Stimulated activated CD4-positive, alpha-beta T cell treated with anti-CD3 and anti-CD28 coated beads, Interleukin-1b, Interleukin-23, amount 100 ng/mL, for 24 hours (primary cell): ENCODE results near the gene ORC3.
"Not testable (repeated sequence)": the region's sequence is repeated elsewhere in the genome, so short reads cannot be mapped to it uniquely, and the experiment has no call there.

Experiments
- DNase-seq, 4 experiments: peaks; one replicate each; pipeline ENCODE4 v3.0.0-alpha.2; 2020; ENCODE audit warnings: low read depth in 4 of 4, low spot score in 1 of 4

Gene ORC3

DNA sequence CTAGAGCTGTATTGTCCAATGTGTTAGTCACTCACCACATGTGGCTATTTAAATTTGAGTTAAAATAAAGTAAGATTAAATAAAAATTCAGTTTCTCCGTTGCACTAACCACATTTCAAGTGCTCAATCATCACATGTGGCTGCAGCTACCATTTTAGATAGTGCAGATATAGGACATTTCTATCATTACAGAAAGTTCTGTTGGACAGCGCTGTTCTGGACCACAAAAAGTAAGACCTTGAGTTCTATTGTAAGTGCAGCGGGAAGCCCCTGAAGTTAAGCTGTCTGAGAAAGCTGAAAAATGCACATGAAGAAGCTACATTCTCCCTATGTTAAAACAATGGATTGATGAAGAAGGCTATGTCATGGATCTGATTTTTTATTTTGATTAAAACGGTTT, 1.1 kb downstream of the ORC3 start:
- no peak for DNase-seq

GRCh38 chr6:87600576-87600975, 10.6 kb downstream of the ORC3 start:
- DNase-seq, result no peak

DNA sequence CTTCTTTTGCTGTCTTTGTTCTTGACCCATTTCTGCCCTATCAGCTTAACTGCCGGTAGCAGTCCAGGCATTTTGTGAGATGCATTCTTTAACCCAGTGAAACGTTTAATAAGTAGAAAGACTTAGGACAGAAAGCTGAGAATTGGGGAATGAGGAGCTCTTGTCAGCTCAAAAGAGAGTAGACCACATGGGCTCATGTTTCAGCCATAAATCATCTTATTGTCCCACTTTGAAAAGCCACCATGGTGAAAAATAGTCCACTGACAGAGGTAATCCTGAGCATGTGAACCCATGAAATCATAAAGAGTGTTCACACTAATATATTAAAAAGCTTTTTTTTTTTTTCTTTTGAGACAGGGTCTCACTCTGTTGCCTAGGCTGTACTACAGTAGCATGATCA, 16.3 kb downstream of the ORC3 start:
- no peak for DNase-seq

- no peak for DNase-seq
Observed at GRCh38 chr6:87608802-87609201, 18.9 kb downstream of the ORC3 start.

DNA sequence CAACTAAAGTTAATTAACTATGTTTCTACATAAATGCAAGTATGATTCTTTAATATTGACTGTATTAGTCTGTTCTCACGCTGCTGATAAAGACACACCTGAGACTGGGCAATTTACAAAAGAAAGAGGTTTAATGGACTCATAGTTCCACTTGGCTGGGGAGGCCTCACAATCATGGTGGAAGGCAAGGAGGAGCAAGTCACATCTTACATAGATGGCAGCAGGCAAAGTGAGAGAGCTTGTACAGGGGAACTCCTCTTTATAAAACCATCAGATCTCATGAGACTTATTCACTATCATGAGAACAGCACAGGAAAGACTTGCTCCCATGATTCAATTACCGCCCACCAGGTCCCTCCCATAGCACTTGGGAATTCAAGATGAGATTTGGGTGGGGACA, 23.1 kb downstream of the ORC3 start:
- not testable (repeated sequence) for DNase-seq

GRCh38 chr6:87617405-87617804, 27.5 kb downstream of the ORC3 start:
- no peak for DNase-seq

DNA sequence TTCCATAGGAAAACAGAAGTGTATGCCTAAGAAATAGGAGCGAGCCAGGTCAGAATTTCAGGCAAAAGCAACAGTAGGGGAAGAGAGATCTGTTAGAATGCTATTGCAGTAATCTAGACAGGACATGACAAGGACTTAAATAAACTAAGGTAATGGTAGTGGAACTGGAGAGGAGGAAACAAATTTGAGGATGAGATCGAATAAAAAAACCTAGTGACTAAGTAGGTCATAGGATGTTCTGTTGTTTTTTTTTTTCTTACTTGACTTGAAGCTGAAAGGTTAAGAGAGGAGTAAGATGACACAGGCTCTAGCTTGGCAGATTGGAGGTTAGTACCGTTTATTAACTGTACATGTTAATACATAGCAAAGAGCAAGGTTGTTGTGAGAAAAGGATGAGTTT, 28.6 kb downstream of the ORC3 start:
- DNase-seq, result no peak

DNA sequence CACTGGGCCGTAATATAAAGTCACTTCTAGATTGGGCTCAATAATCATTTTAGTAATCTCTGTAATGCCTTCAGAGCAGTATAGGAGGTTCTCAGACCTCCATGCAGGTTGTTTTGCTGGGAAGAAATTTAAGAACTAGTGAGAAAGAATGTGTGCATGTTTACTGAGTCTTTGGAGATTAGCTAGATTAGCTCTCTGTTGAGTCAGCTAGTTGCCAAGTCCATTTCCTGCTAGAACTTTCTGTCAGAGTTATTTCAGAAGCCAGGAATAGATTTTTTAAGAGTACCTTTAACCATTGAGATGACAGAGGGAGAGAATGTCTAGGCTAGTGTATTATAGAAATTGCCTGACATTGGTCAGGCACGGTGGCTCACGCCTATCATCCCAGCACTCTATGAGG, 33.3 kb downstream of the ORC3 start:
- DNase-seq, result no peak

- DNase-seq, result no peak
Observed at GRCh38 chr6:87628424-87628823, 38.5 kb downstream of the ORC3 start.

GRCh38 chr6:87628881-87629280, 38.9 kb downstream of the ORC3 start:
- no peak for DNase-seq

DNA sequence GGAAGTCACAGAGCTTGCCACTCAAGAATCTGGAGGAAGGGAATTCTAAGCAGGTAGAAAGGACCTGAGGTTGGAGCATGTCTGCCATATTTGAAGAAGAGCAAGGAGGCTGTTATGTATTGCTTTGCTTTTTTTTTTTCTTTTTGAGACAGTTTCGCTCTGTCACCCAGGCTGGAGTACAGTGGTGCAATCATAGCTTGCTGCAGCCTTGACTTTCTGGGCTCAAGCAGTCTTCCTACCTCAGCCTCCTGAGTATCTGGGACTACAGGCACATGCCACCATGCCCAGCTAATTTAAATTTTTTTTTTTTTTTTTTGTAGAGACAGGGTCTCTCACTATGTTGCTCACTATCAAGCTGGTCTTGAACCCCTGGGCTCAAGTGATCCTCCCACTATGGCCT, 40.8 kb downstream of the ORC3 start:
- DNase-seq, result no peak

GRCh38 chr6:87633851-87634250, 43.9 kb downstream of the ORC3 start:
- DNase-seq, result no peak

DNA sequence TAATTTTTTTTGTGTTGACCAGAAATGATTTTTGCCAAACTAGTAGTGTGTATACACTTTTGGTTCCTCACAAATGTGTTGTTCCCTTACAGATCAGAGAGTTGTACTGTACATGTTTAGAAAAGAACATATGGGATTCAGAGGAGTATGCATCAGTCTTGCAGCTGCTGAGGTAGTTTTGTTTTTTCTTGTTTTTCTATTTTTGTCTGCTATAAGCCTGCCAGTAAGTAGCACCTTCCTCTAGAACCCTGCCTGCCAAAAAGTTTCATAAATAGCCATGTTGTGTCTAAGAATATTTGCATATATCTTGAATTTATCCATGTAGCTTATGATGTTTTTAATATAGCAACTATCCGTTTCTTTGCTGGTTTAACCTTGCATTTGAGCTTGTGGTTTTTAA, 46.4 kb downstream of the ORC3 start:
- no peak for DNase-seq

DNA sequence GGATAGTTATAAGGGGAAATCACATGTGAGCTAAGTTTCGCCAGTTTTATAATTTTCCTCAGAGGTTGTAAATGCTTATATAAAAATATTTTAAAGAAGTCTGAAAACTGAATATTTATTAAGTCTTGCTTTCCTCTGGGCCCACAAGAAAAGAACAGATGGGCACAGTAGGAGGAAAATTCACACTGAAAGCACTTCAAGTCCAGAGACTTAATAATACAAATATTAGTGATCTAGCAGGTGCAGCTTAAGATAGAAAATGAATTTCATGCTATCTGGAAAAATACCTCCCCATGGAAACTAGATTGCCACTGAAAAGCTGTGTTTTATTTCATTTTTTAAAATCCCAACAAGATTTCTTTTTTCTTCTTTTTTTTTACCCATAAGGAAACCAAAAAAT, 47.2 kb downstream of the ORC3 start:
- no peak for DNase-seq

DNA sequence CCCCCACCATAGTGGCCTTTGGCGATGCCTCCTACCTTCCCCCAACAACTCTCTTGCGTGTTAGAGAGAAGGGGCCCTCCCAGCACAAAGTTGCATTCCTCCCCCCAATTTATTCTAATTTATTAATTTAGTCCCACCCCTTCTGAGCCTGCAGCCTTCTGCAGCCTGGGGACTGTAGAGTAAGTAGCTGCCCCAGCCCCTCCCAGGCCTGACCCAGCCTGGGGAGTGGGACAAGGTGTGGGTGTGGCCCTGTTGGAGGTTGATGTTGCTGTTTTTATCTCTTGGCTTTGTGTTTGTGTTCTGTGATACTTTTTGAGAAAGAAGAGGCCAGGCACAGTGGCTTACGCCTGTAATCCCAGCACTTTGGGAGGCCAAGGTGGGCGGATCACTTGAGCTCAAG, 49.4 kb downstream of the ORC3 start:
- no peak for DNase-seq

DNA sequence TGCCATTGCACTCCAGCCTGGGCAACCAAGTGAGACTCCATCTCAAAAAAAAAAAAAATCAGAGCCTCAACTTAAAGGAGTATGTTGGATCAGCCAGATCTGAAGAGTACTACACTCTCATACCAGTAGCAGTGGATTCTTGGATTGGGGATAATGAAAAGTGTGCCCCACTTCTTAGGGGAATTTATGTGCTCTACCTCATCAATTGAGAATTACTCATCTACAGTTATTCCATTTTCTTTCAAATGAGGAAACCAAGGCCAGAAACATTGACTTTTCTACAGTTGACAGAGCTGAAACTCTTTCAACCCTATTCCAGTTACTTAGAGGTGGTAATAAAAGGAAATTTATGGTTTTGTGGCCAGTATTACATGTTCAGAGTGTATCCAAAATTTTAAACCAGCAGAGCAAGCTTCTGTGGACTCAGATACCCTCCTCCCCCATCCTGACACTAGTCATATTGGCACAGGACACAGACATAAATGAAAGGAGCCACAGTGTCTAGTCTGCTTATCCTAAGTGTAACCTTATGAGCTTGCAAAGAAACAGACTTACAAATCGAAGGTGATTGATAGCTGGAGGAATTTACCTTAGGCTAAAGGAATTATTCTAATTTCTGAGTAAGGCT, 51.2 kb downstream of the ORC3 start:
- no peak for DNase-seq

DNA sequence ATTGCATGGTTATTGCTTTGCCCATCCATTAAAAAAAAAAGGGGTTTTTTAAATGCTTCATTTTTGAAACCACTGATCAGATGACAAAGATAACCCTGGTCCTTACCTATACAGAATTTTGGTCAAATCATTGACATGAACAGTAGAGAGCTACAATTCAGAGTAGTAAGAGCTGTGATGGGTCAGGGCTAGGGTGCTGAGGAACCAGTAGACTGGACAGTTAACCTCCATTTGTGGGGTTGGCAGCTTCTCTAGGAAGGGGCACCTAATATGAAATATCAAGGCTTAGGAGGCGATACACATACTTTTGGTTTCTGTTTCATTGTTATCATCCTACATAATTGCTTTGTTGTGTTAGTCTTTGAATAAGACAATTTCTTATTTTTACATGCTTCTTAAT, 55.1 kb downstream of the ORC3 start:
- no peak for DNase-seq

DNA sequence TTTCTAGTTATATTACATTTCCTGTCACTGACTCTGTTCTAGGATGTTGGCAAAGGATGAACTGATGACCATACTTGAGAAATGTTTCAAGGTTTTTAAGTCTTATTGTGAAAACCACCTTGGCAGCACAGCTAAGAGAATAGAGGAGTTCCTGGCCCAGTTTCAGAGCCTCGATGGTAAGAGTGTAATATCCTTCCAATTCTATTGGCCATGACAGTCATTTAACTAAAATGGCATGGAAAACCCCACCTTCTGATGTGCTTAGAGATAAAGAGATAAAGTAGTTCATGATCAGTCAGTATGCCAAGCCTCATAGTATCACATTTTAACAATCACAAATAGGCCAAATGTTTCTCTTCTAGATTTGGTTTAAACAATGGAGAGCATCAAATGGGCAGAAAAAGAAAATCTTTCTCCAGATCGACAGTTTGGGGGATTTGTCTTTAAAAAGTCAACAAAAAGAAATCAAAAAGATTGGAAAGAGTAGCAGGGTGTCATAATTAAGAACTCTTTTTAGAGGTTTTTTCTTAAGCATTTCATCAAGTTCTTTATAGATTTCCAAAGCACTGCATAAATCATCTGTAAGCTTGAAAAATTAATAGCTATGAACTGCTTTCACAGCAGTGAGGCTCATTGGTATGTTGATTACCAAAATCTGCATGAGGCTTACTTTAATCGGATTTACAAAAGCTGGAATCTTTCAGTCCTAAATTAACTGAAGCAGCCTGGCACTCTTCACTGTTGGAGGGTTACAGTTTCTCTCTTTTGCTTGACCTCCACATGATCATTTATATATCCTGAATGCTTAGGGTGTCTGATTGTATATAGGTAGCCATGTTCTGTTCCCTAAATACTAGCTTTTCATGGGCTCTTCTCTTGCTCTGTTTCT, 63.4 kb downstream of the ORC3 start:
- no peak for DNase-seq

DNA sequence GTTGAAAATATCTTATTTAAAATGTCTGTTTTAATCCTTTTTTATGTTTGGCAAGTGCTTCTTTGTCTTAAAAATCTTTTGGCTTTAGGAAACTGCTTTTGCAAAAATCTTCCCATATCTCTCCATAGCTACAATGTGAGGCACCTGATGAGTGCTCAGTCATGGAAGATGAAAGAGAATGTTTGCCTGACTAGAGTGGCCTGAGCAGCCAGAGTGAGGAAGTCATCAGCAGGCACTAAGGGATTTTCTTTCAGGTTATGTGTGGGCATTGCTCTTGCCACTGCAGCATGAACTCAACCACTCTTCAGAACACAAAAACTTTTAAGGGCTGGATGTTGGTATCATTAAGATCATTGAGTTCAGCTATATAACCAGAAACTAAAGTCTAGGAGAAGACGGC, 64.2 kb downstream of the ORC3 start:
- no peak for DNase-seq

- DNase-seq, result no peak
Observed at GRCh38 chr6:87654875-87655454, 65.0 kb downstream of the ORC3 start.

- no peak for DNase-seq
Observed at GRCh38 chr6:87655824-87656223, 65.9 kb downstream of the ORC3 start.

DNA sequence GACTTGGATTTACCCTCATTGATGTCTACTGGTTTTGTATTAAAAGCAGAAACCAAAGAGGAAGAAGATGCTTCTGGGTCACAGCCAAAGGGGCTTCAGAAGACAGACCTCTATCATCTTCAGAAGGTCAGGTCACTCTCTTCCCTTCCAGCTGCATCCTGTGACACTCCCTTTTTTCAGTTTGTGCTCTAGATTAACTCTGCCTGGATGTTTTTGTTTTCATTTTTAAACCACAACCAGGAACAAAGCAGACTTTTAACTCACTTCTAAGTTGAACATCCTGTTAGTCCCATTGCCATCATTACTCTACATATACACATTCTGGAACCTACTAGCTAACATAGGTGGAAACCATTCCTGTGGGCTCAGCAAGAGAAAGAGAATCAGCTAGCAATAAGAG, 66.9 kb downstream of the ORC3 start:
- DNase-seq, result no peak
